ENCODE results near the gene TGFB1I1. TPM values are rescaled to one million over a fixed set of nuclear protein-coding genes. Genes with fewer than 3 reads are reported as not detected.

The TGFB1I1 gene
- total and polyA plus RNA-seq, 2 of the 4 experiments (the other 2 are of a cell fraction): 24.9 to 128 TPM

- Histone ChIP-seq H3K27me3 (ENCODE audit: control insufficient read depth, insufficient read depth, low read length) (no peaks in the 10 kb centered on the region), H2BK5ac (ENCODE audit: low read depth, low read length, poor library complexity, severe bottlenecking) (no peak overlapping the region), H3K9ac (ENCODE audit: low read depth, low read length) (no peak overlapping the region), H2BK120ac (ENCODE audit: low read depth, low read length) (no peak overlapping the region), H3K27ac (ENCODE audit: insufficient read depth, low read length) (no peak overlapping the region), H4K91ac (ENCODE audit: insufficient read depth, low read depth, low read length) (no peak overlapping the region), H2BK15ac (ENCODE audit: low read depth, low read length) (no peak overlapping the region), H3K36me3 (ENCODE audit: control insufficient read depth, insufficient read depth, low read length) (peaks cover 74% of the 10 kb centered on the region), H3K79me1 (ENCODE audit: low read depth in 1 of 2, low read length in 2 of 2) (peaks cover 3 to 5% of the 10 kb centered on the region in 2 experiments; a peak in 2 of 4 replicates), H3K9me1 (ENCODE audit: insufficient read depth, low read length) (no peaks in the 10 kb centered on the region; the same call in 1 of the 2 replicates), H3K4me3 (ENCODE audit: insufficient read depth, low read depth, low read length) (no peak overlapping the region), H4K5ac (ENCODE audit: low read depth, low read length) (no peak overlapping the region), H3K9me3 (ENCODE audit: control insufficient read depth, insufficient read depth, low read length) (no peaks in the 10 kb centered on the region), H2AFZ (replicated peaks; ENCODE audit: low read length, poor library complexity) (no peak overlapping the region), H4K20me1 (ENCODE audit: insufficient read depth, low read length) (no peaks in the 10 kb centered on the region), H3K14ac (replicated peaks; ENCODE audit: low read depth, low read length) (no peak overlapping the region), H3K4me1 (ENCODE audit: control insufficient read depth, insufficient read depth, low read length) (no peaks in the 10 kb centered on the region), H4K8ac (ENCODE audit: low read depth in 2 of 2, low read length in 2 of 2) (no peak overlapping the region), H3K56ac (ENCODE audit: extremely low read depth, insufficient read depth, low read length) (no peak overlapping the region), H2AK5ac (ENCODE audit: low read depth, low read length) (no peak overlapping the region), H3K4ac (ENCODE audit: low read depth, low read length) (no peak overlapping the region), H2AK9ac (replicated peaks; ENCODE audit: low read depth, low read length, poor library complexity) (peak overlapping the region; percentile 59), H2BK20ac (ENCODE audit: low read depth, low read length) (no peak overlapping the region), H3K4me2 (ENCODE audit: low read depth, low read length) (no peak overlapping the region), H3K23ac (ENCODE audit: low read depth, low read length) (no peak overlapping the region), H3K18ac (ENCODE audit: low read depth, low read length) (no peak overlapping the region)
- BruUV-seq (replicated peaks): no TSS peak
- ATAC-seq (ENCODE audit: low read depth) (no peak), DNase-seq (no peak)
- 100% methylated on average over 2 of the region's 18 CpGs; no CpG with 5 or more reads in 1 of the 2 experiments for WGBS, 2 experiments (ENCODE audit: extremely low coverage in 2 of 2, insufficient read length in 1 of 2)
- intact Hi-C loops (cut with micrococcal nuclease) (no loop called here), dilution Hi-C loops (cut with HindIII; ENCODE audit: low sequenced_read_pairs, unreplicated experiment) (no loop called here), in situ Hi-C loops (cut with MboI; ENCODE audit: low sequenced_read_pairs) (no loop called here)
- no peak for TF ChIP-seq NFE2L2 (IDR thresholded peaks at IDR 0.05; ENCODE audit: low read depth, low read length)
- no peak for TF ChIP-seq ELK1 (IDR thresholded peaks at IDR 0.05; ENCODE audit: borderline replicate concordance, low read depth, low read length)
- TF ChIP-seq SMC3 (IDR thresholded peaks at IDR 0.05; ENCODE audit: low read depth, low read length): no peak
- TF ChIP-seq FOS (IDR thresholded peaks at IDR 0.05; ENCODE audit: low read depth, low read length): no peak
- no peak for TF ChIP-seq MXI1 (IDR thresholded peaks at IDR 0.05; ENCODE audit: borderline replicate concordance, low read depth, low read length)
- no peak for TF ChIP-seq BHLHE40 (IDR thresholded peaks at IDR 0.05; ENCODE audit: low read depth, low read length)
- TF ChIP-seq CHD1 (IDR thresholded peaks at IDR 0.05; ENCODE audit: low read depth, low read length): no peak
- TF ChIP-seq USF2 (IDR thresholded peaks at IDR 0.05; ENCODE audit: low read depth, low read length): no peak
- no peak for TF ChIP-seq RFX5 (IDR thresholded peaks at IDR 0.05; ENCODE audit: low read depth, low read length)
- no peak for TF ChIP-seq CTCF (conservative IDR thresholded peaks at IDR 0.05; ENCODE audit: low read depth, low read length)
- no peak for TF ChIP-seq MAFK (IDR thresholded peaks at IDR 0.05; ENCODE audit: low read depth, low read length)
- TF ChIP-seq MAZ (IDR thresholded peaks at IDR 0.05; ENCODE audit: borderline replicate concordance, low read depth, low read length): no peak
- no peak for TF ChIP-seq RAD21 (IDR thresholded peaks at IDR 0.05; ENCODE audit: low read length)
- TF ChIP-seq RCOR1 (IDR thresholded peaks at IDR 0.05; ENCODE audit: insufficient replicate concordance, low read length): no peak
- TF ChIP-seq POLR2A (IDR thresholded peaks at IDR 0.05; ENCODE audit: low read depth, low read length): no peak
- TF ChIP-seq CEBPB (IDR thresholded peaks at IDR 0.05; ENCODE audit: low read depth, low read length): no peak
- POLR2A ChIA-PET (ENCODE audit: unreplicated experiment): no interaction called here
- CTCF ChIA-PET: no interaction called here
Measured at GRCh38 chr16:31493506-31494125, 21.7 kb downstream of the TGFB1I1 start.
